SU-DHL-6 (cell line): Measurements from ENCODE around the gene SULF2.

Source experiments
- CTCF ChIP-seq: fragments of 200-600 bp; sonication (generic); IDR thresholded peaks from one replicate; pipeline ENCODE4 v1.5.1; 2017; ENCODE audit warnings: antibody characterized with exemption, mild to moderate bottlenecking, low read length, moderate library complexity; ENCODE audit not compliant: insufficient read depth, poor library complexity, severe bottlenecking
- EZH2phosphoT487 ChIP-seq: fragments of 200-600 bp; sonication (generic), shearing (Covaris generic); conservative IDR thresholded peaks from 2 replicates; pipeline ENCODE4 v1.6.1; 2018; ENCODE audit warnings: mild to moderate bottlenecking, antibody characterized with exemption, low read length, moderate library complexity, mixed read lengths

GRCh38 chr20:47775841-47776240 lies 9.4 kb downstream of the SULF2 start:
- TF ChIP-seq CTCF: no peak
- TF ChIP-seq EZH2phosphoT487: no peak
